Nephron progenitor cell (in vitro differentiated cells): ENCODE data around the gene UNC80.

ENCODE experiments used
- DNase-seq: peaks from one replicate; pipeline ENCODE4 v3.0.0; 2021
- H3K27ac Mint-ChIP-seq: 2 replicates; pipeline ENCODE4 v1.8.0; 2021; ENCODE audit warnings: mild to moderate bottlenecking, moderate library complexity, mixed read lengths
- H3K27me3 Mint-ChIP-seq: 2 replicates; pipeline ENCODE4 v1.8.0; 2021; ENCODE audit warnings: mild to moderate bottlenecking, low read depth, mixed read lengths; ENCODE audit not compliant: poor library complexity
- H3K36me3 Mint-ChIP-seq: 2 replicates; pipeline ENCODE4 v1.8.0; 2021; ENCODE audit warnings: low read depth, mixed read lengths
- H3K4me1 Mint-ChIP-seq: 2 replicates; pipeline ENCODE4 v1.8.0; 2021; ENCODE audit warnings: mixed read lengths
- H3K4me3 Mint-ChIP-seq: 2 replicates; pipeline ENCODE4 v1.8.0; 2021; ENCODE audit warnings: mild to moderate bottlenecking, moderate library complexity, mixed read lengths
- H3K9me3 Mint-ChIP-seq: 2 replicates; pipeline ENCODE4 v1.8.0; 2021; ENCODE audit warnings: mild to moderate bottlenecking, moderate library complexity, mixed read lengths
- CTCF ChIP-seq: fragments of 200-600 bp; sonication (generic); IDR thresholded peaks from 2 replicates; pipeline ENCODE4 v1.5.0; 2021; ENCODE audit warnings: antibody characterized with exemption

The UNC80 gene

GRCh38 chr2:210034087-210034683 is 262.6 kb downstream of the UNC80 start:
- peak overlapping the region; percentile 3 for H3K27ac Mint-ChIP-seq
- H3K27me3 Mint-ChIP-seq: peaks cover 5% of the 10 kb centered on the region

GRCh38 chr2:210035679-210036078 is 264.0 kb downstream of the UNC80 start:
- TF ChIP-seq CTCF: no peak
- DNase-seq: no peak
- H3K4me3 Mint-ChIP-seq: no peak overlapping the region
- no peak overlapping the region for H3K27ac Mint-ChIP-seq
- peaks cover 18% of the 10 kb centered on the region for H3K36me3 Mint-ChIP-seq
- no peaks in the 10 kb centered on the region for H3K4me1 Mint-ChIP-seq
- no peaks in the 10 kb centered on the region for H3K9me3 Mint-ChIP-seq
- H3K27me3 Mint-ChIP-seq: peaks cover 5% of the 10 kb centered on the region

More at GRCh38 chr2:210034087-210034683, 262.6 kb downstream of the UNC80 start:
- Mint-ChIP-seq H3K36me3 (peaks cover 18% of the 10 kb centered on the region), H3K9me3 (no peaks in the 10 kb centered on the region), H3K4me1 (no peaks in the 10 kb centered on the region), H3K4me3 (no peak overlapping the region)
- no peak for DNase-seq
- TF ChIP-seq CTCF: no peak

- no peak overlapping the region for H3K4me3 Mint-ChIP-seq
- no peak for TF ChIP-seq CTCF
- H3K4me1 Mint-ChIP-seq: no peaks in the 10 kb centered on the region
- H3K27ac Mint-ChIP-seq: no peak overlapping the region
- no peaks in the 10 kb centered on the region for H3K9me3 Mint-ChIP-seq
- H3K36me3 Mint-ChIP-seq: peaks cover 14% of the 10 kb centered on the region
- no peak for DNase-seq
- H3K27me3 Mint-ChIP-seq: peaks cover under 1% of the 10 kb centered on the region
Measured at GRCh38 chr2:210038078-210038477, 266.4 kb downstream of the UNC80 start.

- DNase-seq: no peak
- peaks cover 38% of the 10 kb centered on the region for H3K36me3 Mint-ChIP-seq
- no peak for TF ChIP-seq CTCF
- peaks cover 6% of the 10 kb centered on the region for H3K9me3 Mint-ChIP-seq
- no peak overlapping the region for H3K4me3 Mint-ChIP-seq
- no peaks in the 10 kb centered on the region for H3K27me3 Mint-ChIP-seq
- no peaks in the 10 kb centered on the region for H3K4me1 Mint-ChIP-seq
- no peak overlapping the region for H3K27ac Mint-ChIP-seq
Measured at GRCh38 chr2:210046851-210047500, 275.3 kb downstream of the UNC80 start.
